Stimulated activated CD4-positive, alpha-beta T cell treated with anti-CD3 and anti-CD28 coated beads, Interleukin-15, amount 100 ng/mL, for 48 hours (primary cell): ENCODE measurements around the gene NDE1.
"Not testable (repeated sequence)": the region's sequence is repeated elsewhere in the genome, so short reads cannot be mapped to it uniquely, and the experiment has no call there.

Experiments
- DNase-seq, 2 donors: peaks; one replicate each; pipeline ENCODE4 v3.0.0-alpha.2; 2020; ENCODE audit warnings: low read depth in 2 of 2

NDE1 gene, protein sequence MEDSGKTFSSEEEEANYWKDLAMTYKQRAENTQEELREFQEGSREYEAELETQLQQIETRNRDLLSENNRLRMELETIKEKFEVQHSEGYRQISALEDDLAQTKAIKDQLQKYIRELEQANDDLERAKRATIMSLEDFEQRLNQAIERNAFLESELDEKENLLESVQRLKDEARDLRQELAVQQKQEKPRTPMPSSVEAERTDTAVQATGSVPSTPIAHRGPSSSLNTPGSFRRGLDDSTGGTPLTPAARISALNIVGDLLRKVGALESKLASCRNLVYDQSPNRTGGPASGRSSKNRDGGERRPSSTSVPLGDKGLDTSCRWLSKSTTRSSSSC

GRCh38 chr16:15650019-15650697 lies at the start of gene NDE1:
TSS of gene NDE1 (plus strand) at chr16:15650245. CDS start at chr16:15664779, 14,534 bp downstream.
- peak; percentile 69 to 86 for DNase-seq

GRCh38 chr16:15601212-15601879 lies 48.7 kb upstream of the NDE1 start:
- DNase-seq: no peak

GRCh38 chr16:15602285-15603044 lies 47.6 kb upstream of the NDE1 start:
- no peak for DNase-seq

DNA sequence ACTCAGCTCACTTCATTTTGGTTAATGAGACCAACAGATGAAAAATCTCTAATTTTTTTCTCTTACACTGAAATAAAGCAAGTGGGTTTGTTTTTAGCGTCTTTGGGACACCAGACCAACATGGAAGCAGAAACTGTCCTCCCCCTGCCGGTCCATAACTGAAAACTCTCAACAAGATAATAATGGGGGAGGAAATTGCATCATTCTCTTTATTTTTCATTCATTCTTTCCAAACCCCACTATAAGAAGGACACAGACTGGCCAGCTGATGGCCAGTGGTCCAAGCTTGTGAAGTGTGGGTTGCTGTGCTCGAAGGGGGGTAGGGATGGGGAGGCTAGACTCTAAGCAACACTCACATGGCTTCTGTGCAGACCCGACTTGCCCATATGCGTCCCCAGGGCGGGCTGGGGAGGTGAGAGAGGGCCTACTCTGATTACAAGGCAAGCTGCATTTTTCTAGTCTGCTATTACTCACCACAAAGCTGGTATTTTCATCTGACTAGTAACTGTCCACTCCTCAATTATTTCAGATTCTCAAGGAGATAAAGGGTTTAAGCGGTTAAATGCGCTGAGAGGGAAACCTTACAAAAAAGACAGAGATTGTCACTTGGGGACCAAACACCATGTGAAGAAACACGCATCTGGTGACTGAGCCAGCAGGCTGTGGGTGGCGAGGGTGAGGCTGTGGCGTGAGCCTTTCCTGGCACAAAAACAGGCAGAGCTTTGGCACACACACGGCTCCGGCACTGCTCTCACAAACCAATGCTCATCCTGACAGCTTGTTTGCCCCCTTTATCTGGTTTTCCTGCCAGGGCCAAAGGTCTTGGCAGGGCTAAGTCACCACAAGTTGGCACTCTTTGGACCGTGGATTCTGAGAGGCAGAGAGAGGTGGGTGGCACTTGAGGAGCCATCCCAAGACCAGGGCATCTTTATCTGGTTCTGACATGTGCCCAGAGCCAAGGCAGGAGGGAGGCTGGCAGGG lies 45.3 kb upstream of the NDE1 start:
- DNase-seq: no peak

GRCh38 chr16:15605839-15606517 lies 44.1 kb upstream of the NDE1 start:
- DNase-seq: no peak

DNA sequence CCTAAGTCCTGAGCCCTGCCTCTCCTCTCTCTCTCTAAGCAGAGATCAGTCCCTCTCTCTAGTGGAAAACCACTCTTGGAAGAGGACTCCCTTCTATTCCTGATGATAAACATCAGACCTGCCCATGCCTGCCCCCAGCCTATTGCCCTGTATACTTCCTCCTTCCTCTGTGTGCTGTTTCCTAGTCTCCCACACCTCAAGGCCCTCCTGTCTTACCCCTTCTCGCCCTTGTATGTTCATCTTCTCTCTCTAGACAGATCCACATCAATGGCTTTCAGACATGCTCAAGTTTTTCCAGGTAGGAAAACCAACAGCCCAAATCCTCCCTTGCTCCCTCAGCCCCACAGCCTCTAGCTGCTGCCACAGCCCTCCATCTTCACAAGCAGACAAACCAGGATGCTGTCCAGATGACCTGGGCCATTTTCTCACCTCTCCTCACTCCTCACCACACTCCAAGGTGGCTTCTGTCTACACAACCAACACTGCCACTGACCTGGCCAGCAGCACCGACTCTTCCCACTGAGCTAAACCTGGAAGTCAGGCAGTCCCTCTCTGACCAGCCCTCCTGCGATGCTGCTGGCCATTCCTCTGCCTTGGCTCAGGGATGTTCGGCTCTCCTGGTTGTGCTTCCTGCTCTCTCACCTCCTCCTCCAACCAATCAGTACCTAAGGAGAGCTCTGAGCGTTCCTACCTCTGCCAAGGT lies 43.4 kb upstream of the NDE1 start:
- DNase-seq: no peak

DNA sequence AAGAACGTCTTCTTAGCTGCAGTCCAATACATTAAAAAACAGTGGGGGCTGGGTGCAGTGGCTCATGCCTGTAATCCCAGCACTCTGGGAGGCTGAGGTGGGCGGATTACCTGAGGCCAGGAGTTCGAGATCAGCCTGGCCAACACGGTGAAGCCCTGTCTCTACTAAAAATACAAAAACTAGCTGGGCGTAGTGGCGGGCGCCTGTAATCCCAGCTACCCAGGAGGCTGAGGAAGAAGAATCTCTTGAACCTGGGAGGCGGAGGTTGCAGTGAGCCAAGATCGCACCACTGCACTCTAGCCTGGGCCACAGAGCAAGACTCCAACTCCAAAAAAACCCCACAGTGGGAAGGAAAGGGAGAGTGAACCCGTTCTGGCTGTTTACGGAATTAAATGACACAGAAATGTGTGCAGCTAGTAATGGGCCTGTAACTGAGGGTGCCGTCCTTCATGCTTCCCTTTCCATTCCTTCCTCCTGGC lies 42.8 kb upstream of the NDE1 start:
- DNase-seq: not testable (repeated sequence)

DNA sequence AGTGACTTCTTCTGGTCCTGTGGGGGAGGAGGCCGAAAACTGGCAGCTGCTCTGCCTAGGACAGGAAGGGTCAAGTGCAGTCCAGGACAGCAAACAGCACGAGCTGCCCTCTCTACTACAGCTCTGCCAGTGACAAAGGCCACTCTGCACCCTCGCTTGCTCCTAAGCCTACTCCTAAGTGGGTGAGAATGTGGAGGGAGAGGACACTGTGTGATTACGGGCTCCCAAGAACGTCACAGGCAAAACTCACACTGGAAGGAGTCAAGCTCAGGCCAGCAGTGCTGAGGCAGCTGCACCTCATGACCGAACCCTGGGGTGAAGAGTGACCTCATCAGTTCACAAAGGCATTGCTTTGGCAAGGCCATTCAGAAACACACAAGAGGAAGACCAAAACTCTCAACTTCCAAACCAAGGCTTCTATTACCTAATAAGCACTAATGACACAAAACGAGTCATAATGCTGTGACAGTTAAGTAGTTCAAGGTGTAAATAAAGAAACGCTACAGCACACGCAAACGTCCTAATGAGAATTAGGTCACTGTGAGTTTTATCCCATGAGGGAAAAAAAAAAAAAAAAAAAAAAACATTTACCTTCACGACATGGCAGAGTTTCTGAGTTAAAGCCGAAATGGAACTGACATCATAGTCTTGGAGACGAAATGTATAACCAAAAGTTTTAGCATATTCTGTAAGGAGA lies 42.2 kb upstream of the NDE1 start:
- no peak for DNase-seq

DNA sequence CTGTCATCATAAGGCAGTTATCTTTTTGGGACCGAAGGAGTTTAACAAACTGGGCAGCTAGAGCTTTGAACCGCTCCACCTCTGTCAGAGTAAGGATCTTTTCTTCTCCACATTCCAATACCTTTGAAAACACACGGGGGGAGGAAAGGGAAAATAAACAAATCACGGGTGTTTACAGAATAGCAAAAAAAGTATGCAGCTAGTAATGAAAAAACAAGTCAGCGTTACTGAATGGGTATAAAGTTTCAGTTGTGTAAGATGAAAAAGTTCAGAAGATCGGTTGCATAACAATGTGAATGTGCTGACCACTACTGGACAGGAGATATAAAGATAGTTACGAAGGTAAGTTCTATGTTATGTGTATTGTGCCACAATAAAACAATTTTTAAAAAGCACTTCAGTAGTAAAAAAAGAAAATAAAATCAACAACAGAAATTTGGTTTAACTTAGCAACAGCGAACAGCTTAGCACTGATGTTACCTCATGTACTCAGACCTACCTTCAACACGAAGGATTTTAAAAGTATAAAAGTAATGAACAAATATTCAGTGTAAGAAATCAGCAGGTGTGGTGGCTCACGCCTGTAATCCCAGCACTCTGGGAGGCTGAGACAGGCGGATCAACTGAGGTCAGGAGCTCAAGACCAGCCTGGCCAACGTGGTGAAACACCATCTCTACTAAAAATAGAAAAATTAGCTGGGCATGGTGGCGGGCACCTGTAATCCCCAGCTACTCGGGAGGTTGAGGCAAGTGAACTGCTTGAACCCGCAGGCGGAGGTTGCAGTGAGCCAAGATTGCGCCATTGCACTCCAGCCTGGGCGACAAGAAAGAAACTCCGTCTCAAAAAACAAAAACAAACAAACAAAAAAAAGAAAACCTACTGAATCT lies 41.4 kb upstream of the NDE1 start:
- no peak for DNase-seq

DNA sequence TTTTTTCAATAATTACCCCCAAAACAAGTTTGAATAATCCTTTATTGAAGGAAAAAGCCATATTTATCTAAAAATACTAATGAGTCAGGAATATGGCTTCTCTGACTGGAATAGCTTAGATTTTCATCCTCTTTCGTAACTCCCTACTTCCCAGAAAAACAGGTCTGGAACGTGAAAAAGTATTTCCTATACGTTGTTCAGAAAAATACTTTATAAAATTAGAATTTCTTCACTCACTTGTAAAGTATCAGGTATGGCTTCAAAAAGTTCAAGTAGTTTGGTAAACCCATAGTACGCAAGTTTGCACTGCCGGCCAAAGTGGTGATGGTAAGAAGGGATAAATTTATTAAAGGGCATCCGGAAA lies 40.8 kb upstream of the NDE1 start:
- DNase-seq: no peak

DNA sequence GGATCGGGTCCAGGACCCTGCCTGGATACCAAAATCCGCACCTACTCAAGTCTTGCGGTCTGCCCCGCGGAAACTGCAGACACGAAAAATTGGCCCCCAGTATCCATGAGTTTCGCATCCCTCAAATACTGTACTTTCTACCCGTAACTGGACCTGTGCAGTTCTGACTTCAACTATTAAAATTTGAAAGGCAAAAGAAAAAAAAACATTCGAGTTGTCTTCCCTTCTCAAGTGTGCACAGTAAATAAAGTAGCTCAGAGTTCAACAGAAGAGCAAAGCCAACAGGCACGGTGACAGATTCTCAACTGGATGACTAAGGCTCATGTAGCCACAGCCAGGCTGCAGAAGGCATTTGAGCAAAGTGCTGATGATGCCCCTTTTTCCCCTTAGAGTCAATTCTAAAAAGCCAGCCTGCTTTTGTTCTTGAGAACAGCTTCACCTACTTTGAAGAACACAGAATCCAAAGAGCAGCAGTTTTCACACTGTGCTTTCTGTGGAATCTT lies 39.6 kb upstream of the NDE1 start:
- no peak for DNase-seq

DNA sequence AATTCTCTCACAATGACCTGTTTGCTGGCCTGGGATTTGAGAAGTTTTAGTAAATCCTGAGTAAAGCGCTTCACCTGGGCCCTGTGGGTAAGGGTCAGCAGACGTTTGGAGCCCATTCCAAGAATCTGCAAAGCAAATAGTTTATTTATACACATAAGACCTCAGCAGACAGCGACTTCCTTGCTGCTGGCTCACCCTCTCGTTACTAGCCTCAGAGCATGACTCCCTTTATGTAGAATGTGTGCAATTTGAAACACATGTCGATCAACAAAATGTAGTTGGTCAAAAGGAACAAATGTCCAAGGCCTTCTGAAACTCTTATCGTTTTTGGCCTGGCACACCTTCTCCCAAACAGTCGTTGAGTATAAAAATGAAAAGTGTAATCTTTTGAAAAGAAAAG lies 38.4 kb upstream of the NDE1 start:
- DNase-seq: no peak

- no peak for DNase-seq
Measured at GRCh38 chr16:15613676-15614075, 36.4 kb upstream of the NDE1 start.

- no peak for DNase-seq
Measured at GRCh38 chr16:15616012-15616411, 34.0 kb upstream of the NDE1 start.

GRCh38 chr16:15616475-15617165 lies 33.4 kb upstream of the NDE1 start:
- DNase-seq: no peak

- no peak for DNase-seq
Measured at GRCh38 chr16:15617901-15618300, 32.1 kb upstream of the NDE1 start.

GRCh38 chr16:15618392-15618791 lies 31.7 kb upstream of the NDE1 start:
- DNase-seq: no peak
